Glomerular endothelial cell (primary cell): Measurements from ENCODE around the gene KIF22. TPM values are rescaled to one million over a fixed set of nuclear protein-coding genes. Genes with fewer than 3 reads are reported as not detected.
"Not testable (repeated sequence)": the region's sequence is repeated elsewhere in the genome, so short reads cannot be mapped to it uniquely, and the experiment has no call there.

Source experiments
- DNase-seq: peaks from one replicate; pipeline ENCODE4 v3.0.0-alpha.2; 2011; ENCODE audit warnings: low read depth, low spot score; ENCODE audit errors: extremely low read depth
- total RNA-seq: library from RNA; depleted of rRNA; stranded (reverse); fragments of >200 nt; gene quantifications from 2 replicates; pipeline ENCODE4 v1.2.3, GENCODE V29; 2015

KIF22 gene
- total RNA-seq, 1 donor from 2014 or later: 31.6 TPM

- no peak for DNase-seq
Observed at GRCh38 chr16:29765167-29766032, 25.2 kb upstream of the KIF22 start.

DNA sequence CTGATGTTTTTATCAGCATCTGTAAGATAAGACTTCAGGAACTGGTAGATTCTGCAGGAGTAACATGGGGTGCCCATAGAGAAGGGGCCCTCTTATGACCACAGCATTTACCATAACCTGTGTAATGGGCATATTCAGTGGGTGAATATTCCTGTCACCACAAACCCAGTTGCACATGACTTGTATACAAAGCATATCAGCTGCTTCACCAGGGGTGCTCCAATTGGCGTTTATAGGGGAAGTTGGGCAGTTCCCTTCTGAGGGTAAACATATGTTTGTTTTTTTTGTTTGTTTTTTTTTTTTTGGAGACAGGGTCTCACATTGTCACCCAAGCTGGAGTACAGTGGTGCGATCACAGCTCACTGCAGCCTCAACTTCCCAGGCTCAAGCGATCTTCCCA, 24.0 kb upstream of the KIF22 start:
- DNase-seq: no peak

- DNase-seq: no peak
Observed at GRCh38 chr16:29767062-29767461, 23.5 kb upstream of the KIF22 start.

DNA sequence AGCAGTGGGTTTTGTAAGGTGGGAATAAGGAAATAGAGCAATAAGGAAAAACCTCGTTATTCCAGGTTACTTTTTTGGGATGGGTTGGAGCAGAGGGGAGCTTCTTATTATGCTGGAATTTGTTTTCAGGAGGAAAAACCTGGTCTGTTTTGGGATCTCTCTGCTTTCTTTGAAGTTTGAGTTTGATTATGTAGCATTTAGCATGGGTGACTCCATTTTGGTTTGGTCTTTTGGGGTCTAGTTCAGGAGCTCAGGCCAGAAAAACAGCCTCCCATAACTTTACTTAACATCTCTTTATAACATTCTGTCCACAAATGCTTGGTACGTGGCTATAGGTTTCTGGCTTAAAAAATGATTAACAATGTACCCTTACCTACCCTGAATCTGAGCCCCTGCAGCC, 21.0 kb upstream of the KIF22 start:
- DNase-seq: no peak

GRCh38 chr16:29770250-29770929, 20.2 kb upstream of the KIF22 start:
- no peak for DNase-seq

GRCh38 chr16:29772330-29772729, 18.2 kb upstream of the KIF22 start:
- DNase-seq: not testable (repeated sequence)

DNA sequence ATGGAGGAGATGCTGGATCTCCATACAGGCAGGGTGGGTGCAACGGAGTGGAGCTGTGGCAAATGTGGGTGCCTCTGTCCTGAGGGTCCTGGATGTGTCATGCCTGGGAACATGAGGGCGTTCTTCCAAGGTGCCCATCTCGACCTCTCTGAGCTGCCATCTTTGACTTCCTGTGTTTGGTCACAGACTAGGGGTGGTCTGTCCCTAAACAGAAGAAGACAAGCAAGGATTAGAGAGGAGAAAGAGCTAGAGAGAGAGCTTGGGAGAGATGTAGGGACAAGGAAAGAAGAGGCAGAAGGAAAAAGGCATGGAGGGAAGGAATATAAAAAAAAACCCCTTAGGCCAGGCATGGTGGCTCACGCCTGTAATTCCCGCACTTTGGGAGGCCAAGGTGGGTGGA, 15.8 kb upstream of the KIF22 start:
- no peak for DNase-seq

DNA sequence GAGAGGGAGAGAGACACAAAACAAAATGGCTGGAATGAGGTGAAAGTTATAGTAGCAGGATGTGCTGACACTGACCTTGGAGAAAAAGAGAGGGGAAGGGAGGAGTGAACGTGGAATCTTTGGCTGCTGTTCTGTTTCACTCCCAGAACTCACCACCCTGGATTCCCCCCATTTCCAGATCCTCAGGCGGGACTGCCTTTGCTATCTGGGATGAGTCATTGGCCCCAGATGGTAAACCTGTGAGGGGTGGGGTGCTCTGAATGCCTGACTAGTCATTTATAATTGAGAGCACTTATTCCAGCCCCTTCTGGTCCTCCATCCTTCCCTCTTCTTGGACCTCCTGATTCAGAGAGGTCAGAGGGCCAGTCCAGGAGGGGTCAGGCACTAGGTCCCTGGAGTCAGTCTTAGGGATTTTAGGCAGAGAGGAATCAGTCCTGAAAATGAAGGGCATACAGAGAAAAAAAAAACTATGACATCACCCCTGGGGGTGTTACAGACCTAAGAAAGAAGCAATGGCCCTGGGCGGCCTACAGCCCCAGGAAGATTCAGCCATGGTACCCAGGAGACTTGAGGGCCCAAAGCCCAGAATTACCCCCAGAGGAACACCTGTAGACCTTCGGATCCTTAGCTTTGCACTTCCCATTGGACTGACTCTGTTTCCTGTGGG, 14.7 kb upstream of the KIF22 start:
- no peak for DNase-seq

DNA sequence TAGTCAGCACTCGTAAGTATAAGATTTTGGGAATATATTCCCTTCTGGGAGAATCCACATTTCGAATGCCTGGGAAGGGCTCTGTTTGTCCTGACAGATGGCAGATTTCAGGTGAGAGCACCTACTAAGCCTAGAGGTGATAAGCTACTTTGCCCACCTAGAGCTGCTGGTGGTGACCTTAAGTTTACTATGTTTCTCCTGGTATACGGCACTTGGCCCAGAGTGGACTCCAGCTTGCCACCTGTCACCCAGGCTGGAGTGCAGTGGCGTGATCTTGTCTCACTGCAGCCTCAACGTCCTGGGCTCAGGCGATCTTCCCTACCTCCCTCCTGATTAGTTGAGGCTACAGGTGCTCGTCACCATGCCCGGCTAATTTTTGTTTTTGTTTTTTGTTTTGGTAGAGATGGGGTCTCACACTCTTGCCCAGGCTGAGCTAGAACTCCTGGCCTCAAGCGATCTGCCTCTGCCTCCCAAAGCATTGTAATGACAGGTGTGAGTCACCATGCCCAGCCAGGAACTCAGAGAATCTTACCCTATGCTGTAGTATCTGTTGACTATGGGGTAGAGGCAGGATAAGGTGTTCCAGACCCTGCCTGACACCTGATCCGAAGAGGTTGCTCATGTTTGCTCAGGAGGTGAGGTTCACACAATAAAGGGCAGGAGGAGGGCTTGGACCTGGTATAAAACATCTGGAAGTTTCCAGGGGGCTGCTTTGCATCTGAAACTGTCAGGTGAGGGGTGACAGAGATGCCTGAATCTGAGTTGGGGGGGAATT, 12.8 kb upstream of the KIF22 start, which contains the start of gene ZG16:
TSS of gene ZG16 (plus strand) at position 681 of the 775 bp plus-strand sequence. CDS start 1,011 bp downstream, outside the sequence.
- no peak for DNase-seq

DNA sequence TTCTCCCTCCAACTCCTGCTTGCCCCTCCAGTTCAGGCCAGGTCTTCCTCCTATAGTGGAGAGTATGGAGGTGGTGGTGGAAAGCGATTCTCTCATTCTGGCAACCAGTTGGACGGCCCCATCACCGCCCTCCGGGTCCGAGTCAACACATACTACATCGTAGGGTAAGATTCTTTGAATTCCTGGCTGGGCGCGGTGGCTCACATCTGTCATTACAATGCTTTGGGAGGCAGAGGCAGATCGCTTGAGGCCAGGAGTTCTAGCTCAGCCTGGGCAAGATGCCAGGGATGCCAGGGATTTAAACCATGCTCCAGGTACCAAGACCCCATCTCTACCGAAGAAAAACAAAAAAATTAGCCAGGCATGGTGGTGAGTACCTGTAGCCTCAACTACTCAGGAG, 11.1 kb upstream of the KIF22 start:
- no peak for DNase-seq

GRCh38 chr16:29783094-29783953, 7.2 kb upstream of the KIF22 start:
- DNase-seq: not testable (repeated sequence)

- no peak for DNase-seq
Observed at GRCh38 chr16:29784157-29784556, 6.4 kb upstream of the KIF22 start.

GRCh38 chr16:29784901-29785500, 5.5 kb upstream of the KIF22 start:
- no peak for DNase-seq

DNA sequence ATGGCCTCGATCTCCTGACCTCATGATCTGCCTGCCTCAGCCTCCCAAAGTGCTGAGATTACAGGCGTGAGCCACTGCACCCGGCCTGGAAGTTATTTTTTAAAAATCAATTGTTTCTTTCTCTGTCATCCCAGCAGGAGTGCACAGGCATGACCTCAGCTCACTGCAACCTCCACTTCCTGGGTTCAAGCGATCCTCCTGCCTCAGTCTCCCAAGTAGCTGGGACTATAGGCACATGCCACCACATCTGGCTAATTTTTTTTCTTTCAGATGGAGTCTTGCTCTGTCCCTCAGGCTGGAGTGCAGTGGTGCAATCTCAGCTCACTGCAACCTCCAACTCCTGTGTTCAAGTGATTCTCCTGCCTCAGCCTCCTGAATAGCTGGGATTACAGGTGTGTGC, 3.4 kb upstream of the KIF22 start:
- not testable (repeated sequence) for DNase-seq

GRCh38 chr16:29789775-29790182, 772 bp upstream of the KIF22 start:
- DNase-seq: no peak

DNA sequence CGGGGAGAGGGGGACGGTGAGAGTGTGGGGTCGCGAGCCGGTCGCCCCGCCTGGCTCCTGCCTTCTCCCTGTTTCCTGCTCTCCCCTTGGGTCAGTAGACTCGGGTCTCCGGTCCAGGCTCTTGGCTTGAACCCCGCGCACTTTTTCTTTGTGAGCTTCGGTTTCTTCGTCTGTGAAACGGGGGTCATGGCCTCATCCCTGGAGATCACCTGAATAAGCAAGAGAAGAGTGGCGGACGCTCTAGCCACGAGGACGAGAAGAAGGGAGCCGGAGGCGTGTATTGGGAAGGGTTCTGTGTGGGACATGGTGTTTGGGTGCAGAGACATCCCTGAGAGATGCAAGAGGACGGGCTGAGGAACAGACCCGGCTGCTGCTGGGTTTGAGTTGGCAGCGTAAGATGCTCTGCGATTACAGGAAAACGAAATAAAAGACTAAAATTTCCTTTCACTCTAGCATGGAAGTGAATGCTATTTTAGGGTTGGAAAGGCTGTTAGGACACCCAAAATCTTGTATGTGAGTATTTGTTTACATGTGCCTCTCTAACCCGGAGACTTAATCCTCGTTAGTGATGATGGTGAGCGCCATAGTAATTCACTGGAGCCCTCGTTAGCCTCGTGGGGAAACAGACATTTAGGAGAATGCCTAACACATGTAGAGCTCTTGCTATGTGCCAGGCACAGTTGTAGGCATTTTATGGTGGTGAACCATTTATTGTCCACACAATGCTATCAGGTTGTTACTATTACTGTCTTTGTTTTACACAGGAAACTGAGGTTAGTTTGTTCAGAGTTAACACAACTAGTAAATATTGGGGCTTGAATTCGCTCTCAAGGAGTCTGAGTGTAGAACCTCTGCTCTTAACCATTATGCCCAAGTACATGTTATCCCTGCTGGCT, 646 bp downstream of the KIF22 start:
- no peak for DNase-seq

- no peak for DNase-seq
Observed at GRCh38 chr16:29791845-29792807, 1.6 kb downstream of the KIF22 start.
